ENCODE data around the gene UBAC1. TPM values are rescaled to one million over a fixed set of nuclear protein-coding genes. Genes with fewer than 3 reads are reported as not detected.
"Not testable (repeated sequence)": the region's sequence is repeated elsewhere in the genome, so short reads cannot be mapped to it uniquely, and the experiment has no call there.

UBAC1 gene
- total RNA-seq, 5 donors from 2014 or later (not counting 1 experiment from before 2014, with no cell fraction given), result 25.9 to 37.3 (median 33.6) TPM

DNA sequence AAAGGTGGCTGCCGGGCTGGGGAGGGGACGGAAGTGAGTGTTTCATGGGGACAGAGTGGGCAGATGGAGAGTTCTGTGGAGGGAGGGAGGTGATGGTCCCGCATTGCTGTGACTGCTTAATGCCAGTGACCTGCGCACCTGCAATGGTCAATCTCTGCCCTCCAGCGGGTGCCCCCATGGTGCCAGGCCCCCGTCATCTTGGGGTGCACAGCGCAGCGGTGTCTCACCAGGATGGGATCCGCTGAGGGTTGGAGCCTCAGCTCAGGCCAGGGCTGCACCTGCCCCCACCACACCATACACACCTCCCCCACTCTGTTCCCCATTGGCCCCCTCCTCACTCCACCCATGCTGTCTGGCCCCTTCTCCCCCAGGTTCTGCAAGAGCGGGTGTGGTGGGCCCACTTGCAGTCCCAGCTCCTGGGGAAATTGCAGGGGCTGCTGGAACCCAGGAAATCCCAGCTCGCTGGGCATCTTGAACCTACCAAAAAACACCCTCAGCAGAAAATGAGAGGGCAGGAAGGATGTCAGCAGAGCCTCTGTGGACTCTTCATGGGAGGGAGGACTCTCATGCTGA lies 41.8 kb downstream of the UBAC1 start:
- H3K4me1 ChIP-seq (ENCODE audit: control insufficient read depth in 1 of 2, extremely low read depth in 1 of 2, insufficient read depth in 2 of 2, low read length in 2 of 2), result no peaks in the 10 kb centered on the region
- DNase-seq (no peak), ATAC-seq (replicated peaks in 1 of 4) (peak in 1 of 4 experiments; percentile 41)
- ChIA-PET POLR2A (no interaction called here), CTCF (no interaction called here)
- H3K9me3 ChIP-seq, result peaks cover 13% of the 10 kb centered on the region
- WGBS (ENCODE audit: insufficient coverage), result 96% methylated on average over 9 of the region's 11 CpGs
- Mint-ChIP-seq H3K9me3 (peaks cover 10 to 39% (median 30%) of the 10 kb centered on the region in 3 donors), H3K4me1 (peaks cover 0 to 2% (median 0%) of the 10 kb centered on the region in 3 donors), H3K4me3 (no peak overlapping the region), H3K27me3 (no peaks in the 10 kb centered on the region), H3K36me3 (peaks cover 30% of the 10 kb centered on the region), H3K27ac (no peak overlapping the region)
- H3K4me3 ChIP-seq (ENCODE audit: control insufficient read depth in 1 of 2, extremely low read depth in 1 of 2, low read length in 1 of 2), result no peak overlapping the region
- no peak overlapping the region for H3K27ac ChIP-seq (ENCODE audit: low read length)
- H3K36me3 ChIP-seq (ENCODE audit: control insufficient read depth in 2 of 2, extremely low read depth in 1 of 2, insufficient read depth in 1 of 2, low read length in 1 of 2), result peaks cover 7 to 8% of the 10 kb centered on the region in 2 donors
- no peaks in the 10 kb centered on the region for H3K27me3 ChIP-seq (replicated peaks in 1 of 2; ENCODE audit: control insufficient read depth in 2 of 2, extremely low read depth in 1 of 2, insufficient read depth in 2 of 2, low read length in 1 of 2)

GRCh38 chr9:135916227-135916626 lies 44.9 kb downstream of the UBAC1 start:
- H3K4me1 ChIP-seq (ENCODE audit: control insufficient read depth in 1 of 2, extremely low read depth in 1 of 2, insufficient read depth in 2 of 2, low read length in 2 of 2); H3K27me3 ChIP-seq (replicated peaks in 1 of 2; ENCODE audit: control insufficient read depth in 2 of 2, extremely low read depth in 1 of 2, insufficient read depth in 2 of 2, low read length in 1 of 2); DNase-seq; ATAC-seq (replicated peaks in 1 of 4); H3K27ac ChIP-seq (ENCODE audit: low read length); H3K27me3 Mint-ChIP-seq; CTCF ChIA-PET; H3K4me3 Mint-ChIP-seq; H3K4me1 Mint-ChIP-seq; H3K4me3 ChIP-seq (ENCODE audit: control insufficient read depth in 1 of 2, extremely low read depth in 1 of 2, low read length in 1 of 2); POLR2A ChIA-PET; H3K27ac Mint-ChIP-seq: not testable (repeated sequence)
- H3K36me3 Mint-ChIP-seq, result peaks cover 55% of the 10 kb centered on the region
- peaks cover 22 to 24% of the 10 kb centered on the region in 2 donors for H3K36me3 ChIP-seq (ENCODE audit: control insufficient read depth in 2 of 2, extremely low read depth in 1 of 2, insufficient read depth in 1 of 2, low read length in 1 of 2)
- H3K9me3 Mint-ChIP-seq, result peaks cover 10 to 48% (median 35%) of the 10 kb centered on the region in 3 donors
- H3K9me3 ChIP-seq, result peaks cover 13% of the 10 kb centered on the region
- 94% methylated on average over 11 of the region's 12 CpGs for WGBS (ENCODE audit: insufficient coverage)

- Histone ChIP-seq H3K9me3 (peaks cover 13% of the 10 kb centered on the region), H3K27me3 (replicated peaks in 1 of 2; ENCODE audit: control insufficient read depth in 2 of 2, extremely low read depth in 1 of 2, insufficient read depth in 2 of 2, low read length in 1 of 2) (no peaks in the 10 kb centered on the region), H3K36me3 (ENCODE audit: control insufficient read depth in 2 of 2, extremely low read depth in 1 of 2, insufficient read depth in 1 of 2, low read length in 1 of 2) (peaks cover 28 to 29% of the 10 kb centered on the region in 2 donors), H3K27ac (ENCODE audit: low read length) (no peak overlapping the region), H3K4me3 (ENCODE audit: control insufficient read depth in 1 of 2, extremely low read depth in 1 of 2, low read length in 1 of 2) (peak overlapping the region in 1 of 2 donors; percentile 47), H3K4me1 (ENCODE audit: control insufficient read depth in 1 of 2, extremely low read depth in 1 of 2, insufficient read depth in 2 of 2, low read length in 2 of 2) (peaks cover 0 to 3% of the 10 kb centered on the region in 2 experiments)
- Mint-ChIP-seq H3K36me3 (peaks cover 67% of the 10 kb centered on the region), H3K27me3 (no peaks in the 10 kb centered on the region), H3K27ac (no peak overlapping the region), H3K4me3 (no peak overlapping the region), H3K4me1 (peaks cover 9 to 20% (median 19%) of the 10 kb centered on the region in 3 donors), H3K9me3 (peaks cover 10 to 51% (median 35%) of the 10 kb centered on the region in 3 donors)
- WGBS (ENCODE audit: insufficient coverage), result no CpG with 5 or more reads among the region's 1 CpG
- ATAC-seq (replicated peaks in 1 of 4) (no peak), DNase-seq (no peak)
- CTCF ChIA-PET, result no interaction called here
- POLR2A ChIA-PET, result no interaction called here
Observed at GRCh38 chr9:135914921-135915320, 46.3 kb downstream of the UBAC1 start.

- DNase-seq; H3K27me3 Mint-ChIP-seq; H3K27ac Mint-ChIP-seq; H3K9me3 ChIP-seq; H3K4me3 Mint-ChIP-seq; CTCF ChIA-PET; POLR2A ChIA-PET; H3K4me3 ChIP-seq (ENCODE audit: control insufficient read depth in 1 of 2, extremely low read depth in 1 of 2, low read length in 1 of 2); H3K27ac ChIP-seq (ENCODE audit: low read length); H3K27me3 ChIP-seq (replicated peaks in 1 of 2; ENCODE audit: control insufficient read depth in 2 of 2, extremely low read depth in 1 of 2, insufficient read depth in 2 of 2, low read length in 1 of 2); ATAC-seq (replicated peaks in 1 of 4): not testable (repeated sequence)
- H3K36me3 ChIP-seq (ENCODE audit: control insufficient read depth in 2 of 2, extremely low read depth in 1 of 2, insufficient read depth in 1 of 2, low read length in 1 of 2), result peaks cover 28 to 29% of the 10 kb centered on the region in 2 donors
- peaks cover 4 to 24% of the 10 kb centered on the region in 2 experiments for H3K4me1 ChIP-seq (ENCODE audit: control insufficient read depth in 1 of 2, extremely low read depth in 1 of 2, insufficient read depth in 2 of 2, low read length in 2 of 2)
- 100% methylated on average over 6 of the region's 9 CpGs for WGBS (ENCODE audit: insufficient coverage)
- peaks cover 58% of the 10 kb centered on the region for H3K36me3 Mint-ChIP-seq
- peaks cover 24 to 40% (median 35%) of the 10 kb centered on the region in 3 donors for H3K4me1 Mint-ChIP-seq
- peaks cover 0 to 29% (median 15%) of the 10 kb centered on the region in 3 donors for H3K9me3 Mint-ChIP-seq
Observed at GRCh38 chr9:135911233-135911632, 49.9 kb downstream of the UBAC1 start.

GRCh38 chr9:135910757-135911156 lies 50.4 kb downstream of the UBAC1 start:
- Mint-ChIP-seq H3K27ac (no peak overlapping the region), H3K4me3 (peak overlapping the region in 1 of 3 donors; percentile 42), H3K27me3 (no peaks in the 10 kb centered on the region), H3K36me3 (peaks cover 53% of the 10 kb centered on the region), H3K4me1 (peaks cover 29 to 43% (median 39%) of the 10 kb centered on the region in 3 donors), H3K9me3 (peaks cover 0 to 25% (median 12%) of the 10 kb centered on the region in 3 donors)
- H3K4me3 ChIP-seq (ENCODE audit: control insufficient read depth in 1 of 2, extremely low read depth in 1 of 2, low read length in 1 of 2), result no peak overlapping the region
- 97% methylated on average over 6 of the region's 9 CpGs for WGBS (ENCODE audit: insufficient coverage)
- H3K27ac ChIP-seq (ENCODE audit: low read length), result no peak overlapping the region
- CTCF ChIA-PET, result interaction anchor here in 1 of 2 donors (0.7 kb wide), 1 partner anchor 19 kb away, joined by 5 read pairs; no protein-coding TSS in a partner anchor
- peaks cover 6 to 29% of the 10 kb centered on the region in 2 experiments for H3K4me1 ChIP-seq (ENCODE audit: control insufficient read depth in 1 of 2, extremely low read depth in 1 of 2, insufficient read depth in 2 of 2, low read length in 2 of 2)
- H3K9me3 ChIP-seq, result peaks cover 9% of the 10 kb centered on the region
- H3K36me3 ChIP-seq (ENCODE audit: control insufficient read depth in 2 of 2, extremely low read depth in 1 of 2, insufficient read depth in 1 of 2, low read length in 1 of 2), result peaks cover 28 to 29% of the 10 kb centered on the region in 2 donors
- POLR2A ChIA-PET, result no interaction called here
- no peaks in the 10 kb centered on the region for H3K27me3 ChIP-seq (replicated peaks in 1 of 2; ENCODE audit: control insufficient read depth in 2 of 2, extremely low read depth in 1 of 2, insufficient read depth in 2 of 2, low read length in 1 of 2)
- DNase-seq (no peak), ATAC-seq (replicated peaks in 1 of 4) (no peak)

DNA sequence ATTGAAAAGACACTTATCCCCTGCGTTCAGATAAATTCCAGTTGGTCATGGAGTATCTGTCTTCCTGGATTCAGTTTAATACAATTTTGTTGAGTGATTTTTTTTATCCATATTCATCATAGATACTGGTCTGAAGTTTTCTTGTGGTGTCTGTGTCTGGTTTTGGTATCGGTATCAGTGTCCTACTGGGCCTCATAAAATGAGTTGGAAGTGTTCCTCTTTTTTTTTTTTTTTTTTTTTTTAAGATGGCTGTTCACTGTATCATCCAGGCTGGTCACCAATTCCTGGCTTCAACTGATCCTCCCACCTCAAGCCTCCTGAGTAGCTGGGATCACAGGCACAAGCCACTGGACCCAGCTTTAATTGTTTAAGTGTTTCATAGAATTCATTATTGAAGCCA lies 51.0 kb downstream of the UBAC1 start:
- POLR2A ChIA-PET, result no interaction called here
- no peaks in the 10 kb centered on the region for H3K27me3 Mint-ChIP-seq
- H3K4me3 ChIP-seq (ENCODE audit: control insufficient read depth in 1 of 2, extremely low read depth in 1 of 2, low read length in 1 of 2), result no peak overlapping the region
- DNase-seq (no peak), ATAC-seq (replicated peaks in 1 of 4) (no peak)
- CTCF ChIA-PET, result interaction anchor here in 1 of 2 donors (0.7 kb wide), 1 partner anchor 19 kb away, joined by 5 read pairs; no protein-coding TSS in a partner anchor
- peaks cover 34 to 49% (median 45%) of the 10 kb centered on the region in 3 donors for H3K4me1 Mint-ChIP-seq
- peak overlapping the region in 2 of 3 donors; percentile 42 to 47 for H3K4me3 Mint-ChIP-seq
- peaks cover 5% of the 10 kb centered on the region for H3K9me3 ChIP-seq
- H3K4me1 ChIP-seq (ENCODE audit: control insufficient read depth in 1 of 2, extremely low read depth in 1 of 2, insufficient read depth in 2 of 2, low read length in 2 of 2), result peaks cover 8 to 34% of the 10 kb centered on the region in 2 experiments
- H3K9me3 Mint-ChIP-seq, result peaks cover 0 to 20% (median 6%) of the 10 kb centered on the region in 3 donors
- no peak overlapping the region for H3K27ac Mint-ChIP-seq
- WGBS (ENCODE audit: insufficient coverage), result no CpG with 5 or more reads among the region's 2 CpGs
- H3K27ac ChIP-seq (ENCODE audit: low read length), result no peak overlapping the region
- H3K27me3 ChIP-seq (replicated peaks in 1 of 2; ENCODE audit: control insufficient read depth in 2 of 2, extremely low read depth in 1 of 2, insufficient read depth in 2 of 2, low read length in 1 of 2), result no peaks in the 10 kb centered on the region
- H3K36me3 Mint-ChIP-seq, result peaks cover 48% of the 10 kb centered on the region
- H3K36me3 ChIP-seq (ENCODE audit: control insufficient read depth in 2 of 2, extremely low read depth in 1 of 2, insufficient read depth in 1 of 2, low read length in 1 of 2), result peaks cover 28 to 29% of the 10 kb centered on the region in 2 donors

Measured in T-cell (primary cell).